Measurements from ENCODE around the gene CLCA2.

DNA sequence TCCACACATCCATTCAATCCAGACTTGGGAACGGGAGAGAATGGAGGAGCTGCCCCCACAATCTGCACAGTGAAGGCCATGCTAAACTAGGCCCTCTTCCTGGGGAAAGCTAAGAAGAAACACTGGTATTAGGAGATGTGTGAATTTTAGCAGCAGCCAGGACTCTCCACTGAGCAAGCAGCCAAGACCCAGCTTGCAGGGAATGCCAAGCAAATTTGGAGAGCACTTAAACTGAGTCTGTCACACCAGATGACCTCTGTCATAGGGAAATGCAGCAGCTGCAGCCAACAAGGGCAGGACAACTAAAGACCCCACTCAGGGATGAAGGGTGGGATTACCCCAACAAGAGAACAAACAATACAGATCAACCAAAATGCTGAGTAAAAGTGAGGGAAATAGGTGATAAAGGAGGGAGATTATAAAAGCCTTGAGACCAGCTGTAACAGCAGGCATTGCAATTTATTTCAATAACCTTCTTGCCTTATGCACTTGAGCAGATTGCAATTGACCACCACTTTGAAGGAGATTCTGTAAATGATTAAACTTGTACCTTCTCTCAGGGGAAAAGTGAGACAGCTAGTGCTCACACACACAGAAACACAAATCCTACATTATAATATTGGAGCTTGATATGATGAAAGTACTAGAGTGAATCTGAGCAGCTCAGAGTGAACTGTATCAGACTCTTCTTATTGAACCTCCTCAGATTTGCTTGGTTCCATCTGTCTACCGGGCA lies 42.3 kb downstream of the CLCA2 start:
- TF ChIP-seq, protein P1, sequence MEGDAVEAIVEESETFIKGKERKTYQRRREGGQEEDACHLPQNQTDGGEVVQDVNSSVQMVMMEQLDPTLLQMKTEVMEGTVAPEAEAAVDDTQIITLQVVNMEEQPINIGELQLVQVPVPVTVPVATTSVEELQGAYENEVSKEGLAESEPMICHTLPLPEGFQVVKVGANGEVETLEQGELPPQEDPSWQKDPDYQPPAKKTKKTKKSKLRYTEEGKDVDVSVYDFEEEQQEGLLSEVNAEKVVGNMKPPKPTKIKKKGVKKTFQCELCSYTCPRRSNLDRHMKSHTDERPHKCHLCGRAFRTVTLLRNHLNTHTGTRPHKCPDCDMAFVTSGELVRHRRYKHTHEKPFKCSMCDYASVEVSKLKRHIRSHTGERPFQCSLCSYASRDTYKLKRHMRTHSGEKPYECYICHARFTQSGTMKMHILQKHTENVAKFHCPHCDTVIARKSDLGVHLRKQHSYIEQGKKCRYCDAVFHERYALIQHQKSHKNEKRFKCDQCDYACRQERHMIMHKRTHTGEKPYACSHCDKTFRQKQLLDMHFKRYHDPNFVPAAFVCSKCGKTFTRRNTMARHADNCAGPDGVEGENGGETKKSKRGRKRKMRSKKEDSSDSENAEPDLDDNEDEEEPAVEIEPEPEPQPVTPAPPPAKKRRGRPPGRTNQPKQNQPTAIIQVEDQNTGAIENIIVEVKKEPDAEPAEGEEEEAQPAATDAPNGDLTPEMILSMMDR (conservative IDR thresholded peaks at IDR 0.05): no peak
- no peak for TF ChIP-seq EZH2 (IDR thresholded peaks at IDR 0.05; ENCODE audit: low read depth)

Measured in PC-9 (cell line).